ENCODE results near the gene SH3BP1.

DNA sequence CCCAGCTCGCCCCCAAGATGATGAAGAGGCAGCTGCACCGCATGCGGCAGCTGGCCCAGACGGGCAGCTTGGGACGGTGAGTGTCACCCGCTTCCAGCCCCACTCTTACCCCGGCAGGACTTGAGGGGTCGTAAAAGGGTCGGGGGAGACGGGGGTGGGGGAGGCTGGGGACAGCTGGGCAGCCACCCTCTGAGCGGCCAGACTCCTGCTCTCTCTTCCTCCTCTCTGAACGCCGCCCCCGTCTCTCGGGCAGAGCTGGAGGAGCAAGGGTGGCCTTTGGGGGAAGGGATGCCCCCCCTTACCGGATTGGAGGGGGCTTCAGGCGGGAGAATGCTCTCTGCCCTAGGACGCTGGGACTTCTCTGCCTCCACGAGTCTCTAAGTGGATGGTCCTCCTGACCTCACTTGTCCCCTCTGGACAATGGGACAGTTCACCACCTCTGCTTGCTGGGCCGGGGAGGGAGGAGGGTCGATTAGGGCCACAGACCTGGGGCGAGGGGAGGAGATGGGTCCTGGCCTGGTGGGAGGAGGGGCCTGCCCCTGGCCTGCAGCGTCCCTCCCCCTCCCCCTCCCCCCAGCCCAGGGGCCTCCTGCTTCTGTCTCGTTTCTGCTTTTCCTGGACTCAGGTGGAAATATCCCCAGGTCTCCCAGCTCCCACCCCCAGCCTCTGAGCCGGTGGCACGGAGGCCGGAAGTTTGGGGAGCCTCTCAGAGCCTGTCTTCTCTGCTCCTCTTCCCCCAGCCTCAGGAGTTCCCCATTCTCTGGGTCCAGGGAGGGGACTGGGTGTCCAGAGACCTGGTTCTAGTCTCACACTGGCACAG is 512 bp downstream of the SH3BP1 start:
- no peak for TF ChIP-seq POLR2A (IDR thresholded peaks at IDR 0.05)
- TF ChIP-seq, protein P1, sequence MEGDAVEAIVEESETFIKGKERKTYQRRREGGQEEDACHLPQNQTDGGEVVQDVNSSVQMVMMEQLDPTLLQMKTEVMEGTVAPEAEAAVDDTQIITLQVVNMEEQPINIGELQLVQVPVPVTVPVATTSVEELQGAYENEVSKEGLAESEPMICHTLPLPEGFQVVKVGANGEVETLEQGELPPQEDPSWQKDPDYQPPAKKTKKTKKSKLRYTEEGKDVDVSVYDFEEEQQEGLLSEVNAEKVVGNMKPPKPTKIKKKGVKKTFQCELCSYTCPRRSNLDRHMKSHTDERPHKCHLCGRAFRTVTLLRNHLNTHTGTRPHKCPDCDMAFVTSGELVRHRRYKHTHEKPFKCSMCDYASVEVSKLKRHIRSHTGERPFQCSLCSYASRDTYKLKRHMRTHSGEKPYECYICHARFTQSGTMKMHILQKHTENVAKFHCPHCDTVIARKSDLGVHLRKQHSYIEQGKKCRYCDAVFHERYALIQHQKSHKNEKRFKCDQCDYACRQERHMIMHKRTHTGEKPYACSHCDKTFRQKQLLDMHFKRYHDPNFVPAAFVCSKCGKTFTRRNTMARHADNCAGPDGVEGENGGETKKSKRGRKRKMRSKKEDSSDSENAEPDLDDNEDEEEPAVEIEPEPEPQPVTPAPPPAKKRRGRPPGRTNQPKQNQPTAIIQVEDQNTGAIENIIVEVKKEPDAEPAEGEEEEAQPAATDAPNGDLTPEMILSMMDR (IDR thresholded peaks at IDR 0.05) = no peak

Measured in right lobe of liver (tissue), 4 donors.